Urothelium cell line (cell line): ENCODE data around the gene YBX1.

Experiments used
- DNase-seq: peaks from one replicate; pipeline ENCODE4 v3.0.0; 2011; ENCODE audit warnings: low spot score, mixed read lengths
- FAIRE-seq: peaks from 2 replicates; lab custom pipeline; 2011; peaks lifted over from hg19 to GRCh38; lab: Jason Lieb, UNC

The YBX1 gene

GRCh38 chr1:42733415-42734200 lies 51.4 kb downstream of the YBX1 start:
- peak; percentile 88 for FAIRE-seq
- DNase-seq = no peak

DNA sequence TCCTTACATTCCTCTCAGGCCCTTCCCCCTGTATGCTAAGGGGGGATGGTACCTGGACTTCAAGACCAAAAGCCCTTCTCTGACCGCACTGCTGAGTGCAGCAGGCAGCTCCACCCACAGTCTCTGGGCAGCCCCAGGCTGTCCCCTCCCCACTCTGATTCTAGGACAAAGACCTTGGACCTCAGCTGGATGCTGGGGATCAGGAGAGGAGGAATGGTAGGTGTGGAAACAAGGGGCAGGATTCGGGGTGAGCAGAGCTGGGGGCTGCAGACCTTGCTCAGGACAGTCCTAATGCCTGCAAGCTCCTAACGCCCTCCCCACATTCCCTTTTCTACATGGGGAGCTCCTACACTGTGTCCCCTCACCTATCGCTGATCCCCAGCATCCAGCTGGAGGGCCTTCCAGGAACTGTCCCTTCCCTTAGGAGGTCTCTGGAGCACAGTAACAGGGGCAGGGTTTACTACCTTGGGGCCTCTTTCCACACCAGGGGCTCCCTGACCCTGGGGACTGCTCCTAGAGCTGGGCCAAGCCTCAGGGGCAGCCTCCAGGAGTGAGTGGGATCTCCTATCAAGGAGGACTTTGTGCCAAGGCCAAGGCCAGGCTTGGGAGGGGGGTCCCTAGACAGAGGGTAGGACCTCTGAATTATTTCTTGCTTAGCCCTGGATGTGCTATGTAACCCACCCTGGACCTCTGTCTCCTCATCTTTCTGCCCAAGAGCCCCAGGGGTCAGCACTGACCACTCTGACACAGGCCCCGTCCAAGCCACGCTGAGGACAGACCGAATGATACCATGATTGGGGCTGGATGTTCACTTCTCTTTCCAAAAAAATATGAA lies 52.2 kb downstream of the YBX1 start:
- FAIRE-seq = no peak
- no peak for DNase-seq

DNA sequence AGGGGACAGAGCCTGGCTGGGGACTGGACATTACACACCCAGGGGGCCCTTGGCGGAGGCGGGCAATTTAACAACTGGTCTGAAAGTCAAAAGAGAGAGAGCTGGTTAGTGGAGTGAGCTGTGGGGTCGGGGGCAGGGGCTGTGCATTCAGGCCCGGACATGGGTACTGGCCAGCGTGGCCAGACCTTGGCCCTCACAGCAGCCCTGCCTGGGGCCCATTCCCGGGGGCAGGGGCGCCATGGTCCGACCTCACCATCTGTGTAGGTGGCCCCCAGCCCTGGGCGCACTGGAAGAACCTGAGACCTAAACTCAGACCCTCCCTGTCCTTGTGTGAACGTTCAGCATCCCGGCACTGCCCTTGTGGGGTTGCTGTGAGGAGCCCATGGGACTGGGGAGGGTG lies 52.8 kb downstream of the YBX1 start:
- FAIRE-seq = no peak
- no peak for DNase-seq

- FAIRE-seq = no peak
Measured at GRCh38 chr1:42735477-42736105, 53.4 kb downstream of the YBX1 start.

GRCh38 chr1:42736152-42736551 lies 53.9 kb downstream of the YBX1 start:
- FAIRE-seq (no peak), DNase-seq (no peak)

More at GRCh38 chr1:42735477-42736105, 53.4 kb downstream of the YBX1 start:
- DNase-seq = no peak

DNA sequence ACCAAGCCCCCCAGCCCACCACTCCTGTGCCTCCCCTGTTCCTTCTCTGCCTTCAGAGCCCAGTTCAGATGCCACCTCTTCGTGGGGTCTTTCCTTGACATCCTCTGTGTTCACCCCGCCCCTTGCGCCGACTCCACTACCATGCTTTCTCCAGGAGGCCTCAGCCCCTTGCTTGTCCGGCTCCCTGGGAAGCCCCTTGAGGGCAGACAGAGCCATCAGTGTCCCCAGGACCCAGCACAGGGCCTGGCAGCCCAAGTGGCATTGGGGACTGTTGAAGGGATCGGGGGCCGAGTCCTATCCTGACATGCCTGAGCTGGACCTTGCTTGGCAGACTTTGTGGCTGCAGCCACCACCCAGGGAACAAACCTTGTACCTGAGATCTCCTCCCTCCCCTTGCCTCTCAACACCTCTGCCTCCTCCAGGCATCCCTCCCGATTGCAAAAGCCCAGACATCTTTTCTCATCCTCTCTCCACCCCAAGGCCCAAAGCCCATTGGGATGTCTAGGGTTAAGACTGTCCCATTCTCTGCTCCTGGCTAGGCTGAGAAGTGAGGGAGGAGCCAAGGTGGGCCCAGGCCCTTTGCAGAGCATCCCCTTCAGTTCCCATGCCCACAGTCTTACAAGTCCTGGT lies 54.5 kb downstream of the YBX1 start:
- no peak for FAIRE-seq
- DNase-seq = no peak

DNA sequence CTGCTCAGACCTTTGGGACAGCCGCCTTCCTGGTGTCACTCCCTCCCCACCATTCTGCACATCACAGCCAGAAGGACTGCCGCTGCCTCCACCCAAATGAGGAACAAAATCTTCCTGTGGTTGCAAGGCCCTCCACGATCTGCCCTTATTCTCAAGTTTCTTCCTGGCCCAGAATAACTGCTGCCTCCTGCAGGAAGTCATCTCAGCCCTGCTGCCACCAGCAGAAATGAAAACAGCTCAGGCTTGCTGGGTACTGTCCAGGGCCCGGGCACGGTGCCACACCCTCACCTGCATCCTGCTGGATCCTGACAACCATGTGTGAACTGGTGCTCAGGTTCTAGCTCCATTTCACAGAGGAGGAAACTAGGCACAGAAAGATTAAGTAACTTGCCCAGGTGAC lies 55.0 kb downstream of the YBX1 start:
- FAIRE-seq (peak; percentile 30), DNase-seq (no peak)

DNA sequence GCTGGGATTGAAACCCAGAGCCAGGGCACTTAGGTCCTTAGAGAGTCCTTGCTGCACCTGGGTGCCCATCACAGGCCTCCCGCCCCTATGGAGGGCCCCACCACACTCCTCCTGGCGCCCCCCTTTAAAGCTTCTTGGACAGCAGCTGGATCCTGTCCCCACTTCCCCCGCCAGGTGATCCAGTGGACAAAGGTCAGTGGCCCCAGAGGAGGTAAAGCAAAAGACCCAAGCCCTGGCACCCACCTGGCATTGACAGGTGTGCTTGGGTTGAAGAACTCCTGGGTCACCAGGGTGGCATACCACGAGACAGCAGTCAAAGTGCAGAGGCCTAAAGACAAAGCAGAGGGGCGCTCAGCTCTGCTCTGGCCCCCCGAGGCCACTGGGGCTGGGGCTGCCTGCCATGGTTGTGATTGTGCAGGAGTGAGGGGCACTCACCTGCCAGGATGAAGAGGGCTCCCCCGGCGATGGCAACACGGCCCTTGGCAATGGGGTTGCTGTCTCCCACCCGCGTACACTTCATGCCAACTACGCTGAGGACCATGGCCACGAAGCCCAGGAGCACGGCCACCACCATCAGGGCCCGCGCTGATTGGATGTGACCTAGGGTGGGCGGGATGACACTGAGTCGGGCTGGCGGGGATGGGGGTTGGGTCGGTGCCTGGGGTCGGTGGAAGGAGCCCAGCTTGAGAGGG lies 55.9 kb downstream of the YBX1 start:
- FAIRE-seq (no peak), DNase-seq (no peak)

DNA sequence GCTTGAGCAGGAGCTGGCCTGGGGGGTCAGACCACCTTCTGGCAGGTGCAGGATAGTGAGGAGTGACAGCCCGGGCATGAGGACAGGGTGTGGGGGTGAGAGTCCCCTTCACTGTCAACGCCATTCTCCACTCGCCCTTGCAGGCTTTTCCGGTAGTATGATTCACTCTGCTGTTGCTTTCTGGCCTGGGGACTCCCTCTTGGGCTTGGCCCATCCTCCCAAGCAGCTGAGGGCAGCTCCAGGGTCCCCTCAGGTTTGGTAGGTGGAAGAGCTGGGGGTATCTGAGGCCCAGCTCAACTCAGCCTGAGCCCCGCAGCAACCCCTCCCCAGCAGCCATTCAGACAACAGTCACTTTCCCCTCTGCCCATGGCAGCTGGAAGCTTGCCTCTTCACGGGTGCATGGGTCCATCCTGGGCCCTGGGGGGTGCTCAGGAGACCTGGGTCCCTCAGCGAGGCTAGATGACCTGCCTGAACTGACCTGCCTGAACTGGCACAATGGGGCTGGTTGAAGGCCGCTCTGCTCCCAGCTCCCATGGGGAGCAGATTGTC lies 56.5 kb downstream of the YBX1 start:
- no peak for DNase-seq
- no peak for FAIRE-seq

DNA sequence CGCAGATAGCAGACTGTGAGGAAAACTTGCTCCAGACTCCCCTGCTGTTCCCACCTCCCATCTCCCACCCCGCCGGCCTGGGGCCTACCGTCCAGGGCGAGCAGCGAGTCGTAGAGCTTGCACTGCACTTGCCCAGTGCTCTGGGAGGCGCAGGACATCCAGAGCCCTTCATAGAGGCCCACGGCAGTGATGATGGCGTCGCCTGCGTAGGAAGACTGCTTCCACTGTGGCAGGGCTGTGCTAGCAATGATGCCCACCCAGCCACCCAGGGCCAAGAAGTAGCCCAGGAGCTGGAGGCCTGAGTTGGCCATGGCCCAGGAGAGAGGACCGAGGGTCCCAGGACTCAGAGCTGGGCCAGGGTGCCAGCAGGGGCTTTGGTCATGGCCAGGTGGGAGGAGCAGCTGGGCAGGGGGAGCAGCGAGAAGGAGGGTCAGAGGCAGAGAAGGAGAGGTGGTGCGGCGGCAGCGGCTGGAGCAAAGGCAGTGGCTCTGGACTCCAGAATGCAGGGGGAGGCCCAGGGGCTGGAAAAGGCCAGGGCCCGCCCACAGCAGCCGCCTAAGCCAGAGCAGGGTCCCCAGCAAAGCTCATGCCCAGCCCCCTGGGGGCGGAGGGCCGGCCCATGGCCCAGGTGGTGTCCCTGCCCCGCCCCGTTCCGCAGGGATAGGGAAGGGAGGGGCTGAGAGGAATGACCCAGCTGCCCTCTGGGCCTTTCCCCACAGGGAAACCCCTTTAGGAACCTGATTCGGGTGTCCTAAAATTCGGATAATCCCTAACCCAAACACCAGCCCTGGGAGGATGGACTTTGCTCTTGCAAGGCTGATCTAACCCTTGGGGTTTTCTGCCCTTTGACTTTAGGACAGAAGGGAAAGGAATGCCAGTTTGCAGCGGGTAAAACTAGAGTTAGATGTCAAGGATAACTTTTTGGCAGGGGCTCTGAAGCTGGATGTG lies 57.8 kb downstream of the YBX1 start, which contains the start of gene CLDN19:
TSS of gene CLDN19 (minus strand) at position 484 of the 948 bp plus-strand sequence. CDS start at position 311, 173 bp downstream.
- FAIRE-seq (no peak), DNase-seq (no peak)

GRCh38 chr1:42740851-42741580 lies 58.8 kb downstream of the YBX1 start:
- DNase-seq (no peak), FAIRE-seq (no peak)

DNA sequence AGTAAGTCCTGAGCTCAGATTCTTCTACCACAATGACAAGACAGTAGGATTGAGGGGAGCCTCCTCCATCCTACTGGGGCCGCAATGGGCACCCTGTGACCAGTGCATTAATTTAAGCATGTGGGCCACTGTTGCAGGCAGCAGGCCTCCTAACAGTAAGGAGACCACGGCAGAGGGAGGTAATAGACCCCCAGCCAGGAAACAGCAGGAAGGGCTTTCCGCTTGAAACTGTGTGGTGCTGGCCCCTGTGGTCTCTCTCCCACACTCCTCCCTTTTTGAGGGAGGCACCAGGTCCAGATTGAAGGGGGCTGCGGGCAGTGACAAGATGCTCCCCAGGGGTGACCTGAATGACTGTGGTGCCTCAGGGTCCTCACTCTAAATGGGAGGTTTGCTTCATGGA lies 59.5 kb downstream of the YBX1 start:
- DNase-seq = no peak
- no peak for FAIRE-seq

DNA sequence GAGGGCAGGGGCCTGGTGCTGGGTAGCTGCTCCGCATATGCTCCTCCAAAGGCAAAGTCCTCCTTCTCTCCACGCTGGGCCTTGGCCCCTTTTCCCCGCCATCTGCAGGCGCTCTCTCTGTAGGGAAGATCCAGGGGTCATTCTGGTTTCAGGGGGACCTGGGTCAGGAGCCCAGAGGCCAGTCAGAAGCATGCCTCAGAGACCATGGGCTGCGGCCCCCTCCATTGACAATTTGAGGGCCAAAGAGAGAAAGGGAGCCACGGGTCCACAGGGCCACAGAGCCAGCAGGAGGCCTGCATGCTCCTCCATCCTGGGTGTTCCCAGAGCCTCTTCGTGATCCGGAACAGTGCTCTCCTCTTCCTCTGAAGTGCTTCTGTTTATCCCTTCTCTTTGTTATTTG lies 59.9 kb downstream of the YBX1 start:
- FAIRE-seq (no peak), DNase-seq (no peak)

- no peak for DNase-seq
- FAIRE-seq = no peak
Measured at GRCh38 chr1:42742617-42743316, 60.5 kb downstream of the YBX1 start.

GRCh38 chr1:42743317-42744147 lies 61.3 kb downstream of the YBX1 start:
- FAIRE-seq = no peak
- DNase-seq = no peak

DNA sequence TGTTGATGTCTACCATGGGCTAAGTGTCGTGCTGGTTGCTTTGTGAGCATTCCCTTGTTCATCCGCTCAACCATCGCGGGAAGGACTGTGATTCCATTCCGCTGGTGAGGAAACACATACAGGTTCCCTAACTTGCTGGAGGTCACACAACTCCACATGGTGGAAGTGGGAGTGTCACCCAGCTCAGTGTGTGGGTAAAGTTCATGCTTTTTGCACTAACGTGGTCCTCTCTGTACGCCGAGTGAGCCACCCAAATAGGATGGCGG lies 61.9 kb downstream of the YBX1 start:
- FAIRE-seq (no peak), DNase-seq (no peak)

DNA sequence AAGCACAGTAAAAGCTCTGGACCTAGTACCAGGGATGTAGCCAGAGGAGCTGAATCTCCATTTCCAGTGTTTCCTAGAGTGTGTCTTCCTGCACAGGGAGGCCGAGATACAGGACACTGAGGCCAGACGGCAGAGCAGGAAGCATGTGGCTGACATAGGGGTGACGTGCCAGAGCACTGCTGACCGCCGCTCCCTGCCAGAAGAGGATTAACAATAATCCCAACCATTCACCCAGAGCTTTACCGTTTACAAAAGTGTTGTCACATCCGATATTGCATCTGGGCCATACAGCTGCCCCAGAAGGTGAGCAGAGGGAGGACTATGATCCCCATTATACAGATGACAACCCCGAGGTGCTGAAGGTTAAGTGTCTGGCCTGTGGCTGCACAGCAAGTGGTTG lies 63.6 kb downstream of the YBX1 start:
- peak; percentile 53 for FAIRE-seq

More for the DNA sequence above, 63.6 kb downstream of the YBX1 start:
- no peak for DNase-seq
